ENCODE measurements around the gene FBXL17. TPM values are rescaled to one million over a fixed set of nuclear protein-coding genes. Genes with fewer than 3 reads are reported as not detected.

Gene FBXL17
- total and polyA plus RNA-seq, 2 of the 4 experiments (the other 2 are of a cell fraction): 3.9 to 8.1 TPM

DNA sequence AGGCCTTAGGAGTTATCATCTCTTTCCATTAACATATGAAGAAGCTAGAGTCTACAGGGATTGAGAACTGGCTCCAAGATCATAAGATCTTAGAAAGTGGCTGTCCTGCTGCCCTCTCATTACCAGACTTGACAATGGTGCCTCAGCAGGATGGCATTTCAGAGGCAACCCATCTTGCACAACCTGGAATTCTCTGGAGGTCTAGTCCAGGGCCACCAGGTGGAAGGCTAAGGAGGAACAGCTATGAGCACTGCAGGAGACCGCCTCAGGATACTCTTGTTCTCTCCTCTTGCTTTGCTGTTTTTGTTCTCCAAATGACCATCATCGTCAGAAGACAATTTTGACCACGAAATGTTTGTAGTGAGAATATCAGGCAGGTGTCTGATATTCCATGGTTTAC, 322.6 kb downstream of the FBXL17 start:
- H2AK5ac ChIP-seq (ENCODE audit: low read depth, low read length): no peak overlapping the region
- POLR2A ChIA-PET (ENCODE audit: unreplicated experiment): no interaction called here
- no peaks in the 10 kb centered on the region for H3K4me1 ChIP-seq (ENCODE audit: control insufficient read depth, insufficient read depth, low read length)
- no peaks in the 10 kb centered on the region for H4K20me1 ChIP-seq (ENCODE audit: insufficient read depth, low read length)
- BruUV-seq (replicated peaks): no TSS peak
- H3K56ac ChIP-seq (ENCODE audit: extremely low read depth, insufficient read depth, low read length): no peak overlapping the region
- in situ Hi-C loops (cut with MboI; ENCODE audit: low sequenced_read_pairs) (no loop called here), dilution Hi-C loops (cut with HindIII; ENCODE audit: low sequenced_read_pairs, unreplicated experiment) (no loop called here), intact Hi-C loops (cut with micrococcal nuclease) (no loop called here)
- no peaks in the 10 kb centered on the region for H3K9me3 ChIP-seq (ENCODE audit: control insufficient read depth, insufficient read depth, low read length)
- H3K14ac ChIP-seq (replicated peaks; ENCODE audit: low read depth, low read length): no peak overlapping the region
- H2AK9ac ChIP-seq (replicated peaks; ENCODE audit: low read depth, low read length, poor library complexity): no peak overlapping the region
- no peak for DNase-seq
- H4K8ac ChIP-seq (ENCODE audit: low read depth in 2 of 2, low read length in 2 of 2): no peak overlapping the region
- H3K9ac ChIP-seq (ENCODE audit: low read depth, low read length): no peak overlapping the region
- no peak overlapping the region for H2BK20ac ChIP-seq (ENCODE audit: low read depth, low read length)
- TF ChIP-seq CHD1 (IDR thresholded peaks at IDR 0.05; ENCODE audit: low read depth, low read length) (no peak), NFE2L2 (IDR thresholded peaks at IDR 0.05; ENCODE audit: low read depth, low read length) (no peak), MXI1 (IDR thresholded peaks at IDR 0.05; ENCODE audit: borderline replicate concordance, low read depth, low read length) (no peak), RCOR1 (IDR thresholded peaks at IDR 0.05; ENCODE audit: insufficient replicate concordance, low read length) (no peak), CEBPB (IDR thresholded peaks at IDR 0.05; ENCODE audit: low read depth, low read length) (no peak), FOS (IDR thresholded peaks at IDR 0.05; ENCODE audit: low read depth, low read length) (no peak), BHLHE40 (IDR thresholded peaks at IDR 0.05; ENCODE audit: low read depth, low read length) (no peak), RFX5 (IDR thresholded peaks at IDR 0.05; ENCODE audit: low read depth, low read length) (no peak), SMC3 (IDR thresholded peaks at IDR 0.05; ENCODE audit: low read depth, low read length) (no peak), MAFK (IDR thresholded peaks at IDR 0.05; ENCODE audit: low read depth, low read length) (no peak), CTCF (conservative IDR thresholded peaks at IDR 0.05; ENCODE audit: low read depth, low read length) (no peak)
- TF ChIP-seq, protein P1, sequence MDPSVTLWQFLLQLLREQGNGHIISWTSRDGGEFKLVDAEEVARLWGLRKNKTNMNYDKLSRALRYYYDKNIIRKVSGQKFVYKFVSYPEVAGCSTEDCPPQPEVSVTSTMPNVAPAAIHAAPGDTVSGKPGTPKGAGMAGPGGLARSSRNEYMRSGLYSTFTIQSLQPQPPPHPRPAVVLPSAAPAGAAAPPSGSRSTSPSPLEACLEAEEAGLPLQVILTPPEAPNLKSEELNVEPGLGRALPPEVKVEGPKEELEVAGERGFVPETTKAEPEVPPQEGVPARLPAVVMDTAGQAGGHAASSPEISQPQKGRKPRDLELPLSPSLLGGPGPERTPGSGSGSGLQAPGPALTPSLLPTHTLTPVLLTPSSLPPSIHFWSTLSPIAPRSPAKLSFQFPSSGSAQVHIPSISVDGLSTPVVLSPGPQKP (IDR thresholded peaks at IDR 0.05; ENCODE audit: borderline replicate concordance, low read depth, low read length): no peak
- H3K27ac ChIP-seq (ENCODE audit: insufficient read depth, low read length): no peak overlapping the region
- no peak overlapping the region for H3K4ac ChIP-seq (ENCODE audit: low read depth, low read length)
- H4K5ac ChIP-seq (ENCODE audit: low read depth, low read length): no peak overlapping the region
- no peak overlapping the region for H3K4me3 ChIP-seq (ENCODE audit: insufficient read depth, low read depth, low read length)
- no peak overlapping the region for H4K91ac ChIP-seq (ENCODE audit: insufficient read depth, low read depth, low read length)
- H2AFZ ChIP-seq (replicated peaks; ENCODE audit: low read length, poor library complexity): no peak overlapping the region
- no peak overlapping the region for H3K18ac ChIP-seq (ENCODE audit: low read depth, low read length)
- no peak overlapping the region for H2BK120ac ChIP-seq (ENCODE audit: low read depth, low read length)
- H3K36me3 ChIP-seq (ENCODE audit: control insufficient read depth, insufficient read depth, low read length): no peaks in the 10 kb centered on the region
- H3K4me2 ChIP-seq (ENCODE audit: low read depth, low read length): no peak overlapping the region
- H2BK15ac ChIP-seq (ENCODE audit: low read depth, low read length): no peak overlapping the region
- H3K9me1 ChIP-seq (ENCODE audit: insufficient read depth, low read length): no peaks in the 10 kb centered on the region
- CTCF ChIA-PET: no interaction called here
- no peaks in the 10 kb centered on the region for H3K27me3 ChIP-seq (ENCODE audit: control insufficient read depth, insufficient read depth, low read length)
- WGBS, 2 experiments (ENCODE audit: extremely low coverage in 2 of 2, insufficient read length in 1 of 2): 100% methylated on average over 1 of the region's 3 CpGs; no CpG with 5 or more reads in 1 of the 2 experiments
- ATAC-seq (ENCODE audit: low read depth): no peak
- H3K79me1 ChIP-seq (ENCODE audit: low read depth in 1 of 2, low read length in 2 of 2): no peaks in the 10 kb centered on the region
- H2BK5ac ChIP-seq (ENCODE audit: low read depth, low read length, poor library complexity, severe bottlenecking): no peak overlapping the region
- H3K23ac ChIP-seq (ENCODE audit: low read depth, low read length): no peak overlapping the region

All from IMR-90 (cell line).